DOHH2 (cell line): ENCODE data around the gene RNASE2.

Source experiments
- CTCF ChIP-seq: fragments of 200-600 bp; sonication (generic); IDR thresholded peaks from one replicate; pipeline ENCODE4 v1.5.1; 2014; ENCODE audit warnings: antibody characterized with exemption, mild to moderate bottlenecking, low read depth, low read length; ENCODE audit not compliant: poor library complexity, severe bottlenecking
- EZH2phosphoT487 ChIP-seq: fragments of 200-600 bp; sonication (generic); IDR thresholded peaks from 2 replicates; pipeline ENCODE4 v1.6.1; 2017; ENCODE audit warnings: borderline replicate concordance, mild to moderate bottlenecking, antibody characterized with exemption, low read length, moderate library complexity, mixed read lengths

DNA sequence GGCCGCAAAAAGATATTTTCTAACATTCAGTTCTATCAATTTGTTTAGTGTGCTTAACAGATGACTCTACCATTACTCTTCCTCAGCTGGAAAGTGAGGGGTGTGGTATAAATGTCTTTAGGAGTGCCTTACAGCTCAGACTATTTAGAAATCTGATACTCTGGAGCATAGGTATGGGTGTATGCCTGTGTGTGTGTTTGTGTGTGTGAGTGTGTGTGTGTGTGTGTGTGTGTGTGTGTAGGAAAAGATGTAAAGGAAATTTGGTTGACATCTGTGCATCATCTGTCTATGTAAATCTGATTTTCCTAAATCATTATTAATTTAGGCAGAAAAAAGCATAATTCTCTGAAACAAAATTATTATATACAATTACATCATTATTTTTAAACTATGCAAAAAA is 48.1 kb upstream of the RNASE2 start:
- TF ChIP-seq CTCF, result no peak
- TF ChIP-seq EZH2phosphoT487, result no peak
